ENCODE measurements around the gene GPRIN2. TPM values are rescaled to one million over a fixed set of nuclear protein-coding genes. Genes with fewer than 3 reads are reported as not detected.
A peak's percentile ranks its signal among the peaks of the same experiment; 100 is the strongest.
"Not testable (repeated sequence)": the region's sequence is repeated elsewhere in the genome, so short reads cannot be mapped to it uniquely, and the experiment has no call there.

GPRIN2 gene
- 4.9 TPM for polyA plus RNA-seq (2013, experiment 1 of 2)
- polyA plus RNA-seq (2013, experiment 2 of 2): 4.9 TPM

- peaks cover 0 to 8% of the 10 kb centered on the region in 2 donors for H3K36me3 ChIP-seq (replicated peaks in 1 of 2; ENCODE audit: control insufficient read depth in 2 of 2, insufficient read depth in 2 of 2, low read length in 2 of 2)
- peak within 1 kb of the TSS; percentile 20 for H2BK120ac ChIP-seq (ENCODE audit: low read depth, low read length)
- peaks cover 0 to 87% (median 14%) of the 10 kb centered on the region in 3 experiments for H3K27me3 ChIP-seq (ENCODE audit: control insufficient read depth in 3 of 3, insufficient read depth in 3 of 3, low read depth in 1 of 3, low read length in 3 of 3)
- peak within 1 kb of the TSS; percentile 87 for H4K8ac ChIP-seq (ENCODE audit: low read depth, low read length)
- peaks cover 0 to 4% of the 10 kb centered on the region in 2 donors for H3K9me3 ChIP-seq (replicated peaks in 1 of 2; ENCODE audit: control insufficient read depth in 2 of 2, insufficient read depth in 1 of 2, low read depth in 1 of 2, low read length in 2 of 2)
- H3K9ac ChIP-seq (ENCODE audit: low read depth, low read length, poor library complexity): peak within 1 kb of the TSS; percentile 93
- no peak within 1 kb of the TSS for H3K27ac ChIP-seq (replicated peaks; ENCODE audit: low read length)
- peaks cover 2 to 20% of the 10 kb centered on the region in 2 donors for H3K4me1 ChIP-seq (ENCODE audit: control insufficient read depth in 2 of 2, insufficient read depth in 1 of 2, low read depth in 1 of 2, low read length in 2 of 2)
- H2BK12ac ChIP-seq (ENCODE audit: low read length): peak within 1 kb of the TSS; percentile 14
- H3K18ac ChIP-seq (ENCODE audit: low read length): peak within 1 kb of the TSS; percentile 92
- peak; percentile 69 for DNase-seq (ENCODE audit: low spot score)
- peak within 1 kb of the TSS; percentile 91 for H2AFZ ChIP-seq (ENCODE audit: low read length)
- H2AK5ac ChIP-seq (ENCODE audit: low read depth, low read length): peak within 1 kb of the TSS; percentile 90
- no CpG with 5 or more reads among the region's 74 CpGs for WGBS, 2 donors (ENCODE audit: extremely low coverage in 2 of 2, insufficient read length in 2 of 2, insufficient replicate concordance in 1 of 2)
- peak within 1 kb of the TSS; percentile 90 for H2BK15ac ChIP-seq (ENCODE audit: low read length)
- H3K14ac ChIP-seq (ENCODE audit: low read length): peak within 1 kb of the TSS; percentile 61
- H3K23ac ChIP-seq (ENCODE audit: low read depth, low read length, poor library complexity): peak within 1 kb of the TSS; percentile 57
- H3K4me3 ChIP-seq (ENCODE audit: low read length in 2 of 2): peak within 1 kb of the TSS; percentile 27 to 84
- H2BK5ac ChIP-seq (ENCODE audit: low read length): peak within 1 kb of the TSS; percentile 42
- H3K4me2 ChIP-seq (ENCODE audit: insufficient read depth, low read length, poor library complexity, severe bottlenecking): peak within 1 kb of the TSS; percentile 100
- H3K4ac ChIP-seq (ENCODE audit: low read length): peak within 1 kb of the TSS; percentile 47
- H3K79me1 ChIP-seq (ENCODE audit: low read depth, low read length): no peaks in the 10 kb centered on the region
- peak within 1 kb of the TSS; percentile 73 for H4K91ac ChIP-seq (ENCODE audit: low read depth, low read length, poor library complexity)
Observed at GRCh38 chr10:46556515-46557318, at the start of gene GPRIN2. Gene GPRIN2, minus strand, starts transcription at chr10:46556658. Its CDS starts 5,922 bp downstream, at chr10:46550736.

GRCh38 chr10:46600516-46600915, 44.1 kb upstream of the GPRIN2 start:
- H2AFZ ChIP-seq (ENCODE audit: low read length); H2AK5ac ChIP-seq (ENCODE audit: low read depth, low read length); H2BK5ac ChIP-seq (ENCODE audit: low read length); H2BK120ac ChIP-seq (ENCODE audit: low read depth, low read length); H3K36me3 ChIP-seq (replicated peaks in 1 of 2; ENCODE audit: control insufficient read depth in 2 of 2, insufficient read depth in 2 of 2, low read length in 2 of 2); H2BK15ac ChIP-seq (ENCODE audit: low read length); H3K4me3 ChIP-seq (ENCODE audit: low read length in 2 of 2); H2BK12ac ChIP-seq (ENCODE audit: low read length); H3K27me3 ChIP-seq (ENCODE audit: control insufficient read depth in 3 of 3, insufficient read depth in 3 of 3, low read depth in 1 of 3, low read length in 3 of 3); H3K4me2 ChIP-seq (ENCODE audit: insufficient read depth, low read length, poor library complexity, severe bottlenecking); H4K8ac ChIP-seq (ENCODE audit: low read depth, low read length); H3K4ac ChIP-seq (ENCODE audit: low read length); H3K18ac ChIP-seq (ENCODE audit: low read length); H3K4me1 ChIP-seq (ENCODE audit: control insufficient read depth in 2 of 2, insufficient read depth in 1 of 2, low read depth in 1 of 2, low read length in 2 of 2); H3K14ac ChIP-seq (ENCODE audit: low read length); H3K27ac ChIP-seq (replicated peaks; ENCODE audit: low read length); H3K9me3 ChIP-seq (replicated peaks in 1 of 2; ENCODE audit: control insufficient read depth in 2 of 2, insufficient read depth in 1 of 2, low read depth in 1 of 2, low read length in 2 of 2); H4K91ac ChIP-seq (ENCODE audit: low read depth, low read length, poor library complexity); H3K79me1 ChIP-seq (ENCODE audit: low read depth, low read length); H3K23ac ChIP-seq (ENCODE audit: low read depth, low read length, poor library complexity); DNase-seq (ENCODE audit: low spot score); H3K9ac ChIP-seq (ENCODE audit: low read depth, low read length, poor library complexity): not testable (repeated sequence)
- no CpG with 5 or more reads among the region's 1 CpG for WGBS, 2 donors (ENCODE audit: extremely low coverage in 2 of 2, insufficient read length in 2 of 2, insufficient replicate concordance in 1 of 2)

GRCh38 chr10:46597616-46598246, 41.3 kb upstream of the GPRIN2 start:
- H3K4me2 ChIP-seq (ENCODE audit: insufficient read depth, low read length, poor library complexity, severe bottlenecking): peak overlapping the region; percentile 33
- H3K9ac ChIP-seq (ENCODE audit: low read depth, low read length, poor library complexity); H3K4ac ChIP-seq (ENCODE audit: low read length); H4K91ac ChIP-seq (ENCODE audit: low read depth, low read length, poor library complexity); H2BK5ac ChIP-seq (ENCODE audit: low read length); H3K4me1 ChIP-seq (ENCODE audit: control insufficient read depth in 2 of 2, insufficient read depth in 1 of 2, low read depth in 1 of 2, low read length in 2 of 2); H3K18ac ChIP-seq (ENCODE audit: low read length); DNase-seq (ENCODE audit: low spot score); H2BK120ac ChIP-seq (ENCODE audit: low read depth, low read length); H3K23ac ChIP-seq (ENCODE audit: low read depth, low read length, poor library complexity); H4K8ac ChIP-seq (ENCODE audit: low read depth, low read length); H3K14ac ChIP-seq (ENCODE audit: low read length); H3K9me3 ChIP-seq (replicated peaks in 1 of 2; ENCODE audit: control insufficient read depth in 2 of 2, insufficient read depth in 1 of 2, low read depth in 1 of 2, low read length in 2 of 2); H2AK5ac ChIP-seq (ENCODE audit: low read depth, low read length); H3K27me3 ChIP-seq (ENCODE audit: control insufficient read depth in 3 of 3, insufficient read depth in 3 of 3, low read depth in 1 of 3, low read length in 3 of 3); H2BK15ac ChIP-seq (ENCODE audit: low read length); H3K79me1 ChIP-seq (ENCODE audit: low read depth, low read length); H2BK12ac ChIP-seq (ENCODE audit: low read length); H3K27ac ChIP-seq (replicated peaks; ENCODE audit: low read length); H3K36me3 ChIP-seq (replicated peaks in 1 of 2; ENCODE audit: control insufficient read depth in 2 of 2, insufficient read depth in 2 of 2, low read length in 2 of 2): not testable (repeated sequence)
- no CpG with 5 or more reads among the region's 44 CpGs for WGBS, 2 donors (ENCODE audit: extremely low coverage in 2 of 2, insufficient read length in 2 of 2, insufficient replicate concordance in 1 of 2)
- peak overlapping the region; percentile 37 to 54 for H3K4me3 ChIP-seq (ENCODE audit: low read length in 2 of 2)
- H2AFZ ChIP-seq (ENCODE audit: low read length): peak overlapping the region; percentile 71

GRCh38 chr10:46596570-46596969, 40.1 kb upstream of the GPRIN2 start:
- H3K27ac ChIP-seq (replicated peaks; ENCODE audit: low read length); H3K79me1 ChIP-seq (ENCODE audit: low read depth, low read length); DNase-seq (ENCODE audit: low spot score); H3K36me3 ChIP-seq (replicated peaks in 1 of 2; ENCODE audit: control insufficient read depth in 2 of 2, insufficient read depth in 2 of 2, low read length in 2 of 2); H3K18ac ChIP-seq (ENCODE audit: low read length); H3K4me2 ChIP-seq (ENCODE audit: insufficient read depth, low read length, poor library complexity, severe bottlenecking); H3K4ac ChIP-seq (ENCODE audit: low read length); H3K23ac ChIP-seq (ENCODE audit: low read depth, low read length, poor library complexity); H3K4me1 ChIP-seq (ENCODE audit: control insufficient read depth in 2 of 2, insufficient read depth in 1 of 2, low read depth in 1 of 2, low read length in 2 of 2); H3K9ac ChIP-seq (ENCODE audit: low read depth, low read length, poor library complexity); H2BK15ac ChIP-seq (ENCODE audit: low read length); H2AK5ac ChIP-seq (ENCODE audit: low read depth, low read length); H2BK12ac ChIP-seq (ENCODE audit: low read length); H2BK5ac ChIP-seq (ENCODE audit: low read length); H2AFZ ChIP-seq (ENCODE audit: low read length); H3K4me3 ChIP-seq (ENCODE audit: low read length in 2 of 2); H3K9me3 ChIP-seq (replicated peaks in 1 of 2; ENCODE audit: control insufficient read depth in 2 of 2, insufficient read depth in 1 of 2, low read depth in 1 of 2, low read length in 2 of 2); H4K8ac ChIP-seq (ENCODE audit: low read depth, low read length); H3K14ac ChIP-seq (ENCODE audit: low read length); H3K27me3 ChIP-seq (ENCODE audit: control insufficient read depth in 3 of 3, insufficient read depth in 3 of 3, low read depth in 1 of 3, low read length in 3 of 3); H4K91ac ChIP-seq (ENCODE audit: low read depth, low read length, poor library complexity); H2BK120ac ChIP-seq (ENCODE audit: low read depth, low read length): not testable (repeated sequence)
- no CpG with 5 or more reads among the region's 4 CpGs for WGBS, 2 donors (ENCODE audit: extremely low coverage in 2 of 2, insufficient read length in 2 of 2, insufficient replicate concordance in 1 of 2)
